AG04450 (cell line): ENCODE measurements around the gene ARL15. TPM values are rescaled to one million over a fixed set of nuclear protein-coding genes. Genes with fewer than 3 reads are reported as not detected.

ENCODE experiments used
- CTCF ChIA-PET: fragments of 300-600, 350-600 bp; formaldehyde crosslinking; extraction: SDS; loops from one replicate; lab custom pipeline; 2022; ENCODE audit warnings: antibody characterized with exemption, inconsistent platforms; lab: Charles Lee
- POLR2A ChIA-PET: fragments of 350-600 bp; formaldehyde crosslinking; extraction: SDS; loops from one replicate; lab custom pipeline; 2021; ENCODE audit warnings: antibody characterized with exemption, inconsistent platforms; lab: Yijun Ruan, JAX
- DNase-seq: peaks from one replicate; pipeline ENCODE4 v3.0.0-alpha.2; 2011; ENCODE audit warnings: low read depth, low spot score
- H3K27ac ChIP-seq: one replicate; pipeline ENCODE4 v1.5.1; 2012; ENCODE audit warnings: low read depth, low read length, control low read depth
- H3K27me3 ChIP-seq: one replicate; pipeline ENCODE4 v1.6.0; 2012; ENCODE audit warnings: low read length; ENCODE audit not compliant: control insufficient read depth, insufficient read depth
- H3K4me3 ChIP-seq: 2 replicates; pipeline ENCODE4 v1.5.1; 2011; ENCODE audit warnings: mild to moderate bottlenecking, low read depth, low read length, control low read depth
- H3K9me3 ChIP-seq: 2 replicates; pipeline ENCODE4 v1.5.1; 2012; ENCODE audit warnings: low read length; ENCODE audit not compliant: control insufficient read depth, insufficient read depth
- CTCF ChIP-seq: IDR thresholded peaks from 2 replicates; pipeline ENCODE4 v1.5.1; 2011; ENCODE audit warnings: low read depth, low read length, control low read depth, inconsistent platforms
- polyA plus RNA-seq: library from polyadenylated mRNA; depleted of rRNA; stranded (reverse); fragments of >200 nt; gene quantifications from 2 replicates; pipeline ENCODE4 v1.2.3, GENCODE V29; 2011

ARL15 gene
- polyA plus RNA-seq, 1 experiment = 16.0 TPM

GRCh38 chr5:53929152-53929551 lies 381.2 kb downstream of the ARL15 start:
- no peak overlapping the region for H3K4me3 ChIP-seq
- no peak for DNase-seq
- ChIA-PET CTCF (no interaction called here), POLR2A (no interaction called here)
- H3K27me3 ChIP-seq = no peaks in the 10 kb centered on the region
- no peak overlapping the region for H3K27ac ChIP-seq
- TF ChIP-seq CTCF = no peak
- H3K9me3 ChIP-seq = no peaks in the 10 kb centered on the region

GRCh38 chr5:53928641-53929040 lies 381.7 kb downstream of the ARL15 start:
- no peak overlapping the region for H3K27ac ChIP-seq
- DNase-seq = no peak
- no peaks in the 10 kb centered on the region; the same call in 1 of the 2 replicates for H3K9me3 ChIP-seq
- H3K27me3 ChIP-seq = no peaks in the 10 kb centered on the region
- CTCF ChIA-PET = no interaction called here
- H3K4me3 ChIP-seq = no peak overlapping the region
- no peak for TF ChIP-seq CTCF
- POLR2A ChIA-PET = no interaction called here

- Histone ChIP-seq H3K9me3 (no peaks in the 10 kb centered on the region; the same call in 1 of the 2 replicates), H3K27me3 (no peaks in the 10 kb centered on the region), H3K4me3 (no peak overlapping the region), H3K27ac (no peak overlapping the region)
- DNase-seq = no peak
- ChIA-PET CTCF (no interaction called here), POLR2A (no interaction called here)
- TF ChIP-seq CTCF = no peak
Observed at GRCh38 chr5:53927668-53928247, 382.6 kb downstream of the ARL15 start.

GRCh38 chr5:53926026-53926425 lies 384.3 kb downstream of the ARL15 start:
- no peak overlapping the region for H3K27ac ChIP-seq
- CTCF ChIA-PET = no interaction called here
- H3K27me3 ChIP-seq = no peaks in the 10 kb centered on the region
- H3K9me3 ChIP-seq = no peaks in the 10 kb centered on the region; the same call in 1 of the 2 replicates
- DNase-seq = no peak
- no peak for TF ChIP-seq CTCF
- POLR2A ChIA-PET = no interaction called here
- H3K4me3 ChIP-seq = no peak overlapping the region

- Histone ChIP-seq H3K9me3 (no peaks in the 10 kb centered on the region; the same call in 1 of the 2 replicates), H3K27me3 (no peaks in the 10 kb centered on the region), H3K4me3 (no peak overlapping the region), H3K27ac (no peak overlapping the region)
- ChIA-PET POLR2A (no interaction called here), CTCF (interaction anchor here (0.7 kb wide), 1 partner anchor 976 kb away, joined by 3 read pairs; no protein-coding TSS in a partner anchor)
- no peak for DNase-seq
- TF ChIP-seq CTCF = no peak
Observed at GRCh38 chr5:53924392-53924791, 386.0 kb downstream of the ARL15 start.
